Keratinocyte (primary cell): Measurements from ENCODE around the gene ACTL9. TPM values are rescaled to one million over a fixed set of nuclear protein-coding genes. Genes with fewer than 3 reads are reported as not detected.

ENCODE experiments used
- DNase-seq: peaks from one replicate; pipeline ENCODE4 v3.0.0-alpha.2; 2011; ENCODE audit warnings: low read depth, missing footprints, low spot score
- FAIRE-seq: peaks from 2 replicates; lab custom pipeline; 2011; peaks lifted over from hg19 to GRCh38; lab: Jason Lieb, UNC
- H2AFZ ChIP-seq: 2 replicates; pipeline ENCODE4 v1.6.0; 2012; ENCODE audit warnings: low read length, control low read depth, inconsistent platforms; ENCODE audit not compliant: control insufficient read depth
- H3K27ac ChIP-seq: 2 replicates; pipeline ENCODE4 v1.5.1; 2011; ENCODE audit warnings: low read length; ENCODE audit not compliant: control insufficient read depth, insufficient read depth
- H3K27me3 ChIP-seq: 3 replicates; pipeline ENCODE4 v1.6.0; 2011; ENCODE audit warnings: low read length; ENCODE audit not compliant: control insufficient read depth, insufficient read depth; ENCODE audit errors: extremely low read depth
- H3K36me3 ChIP-seq, 2 experiments: 2 replicates in 1 of 2; 3 replicates in 1 of 2; pipeline ENCODE4 v1.5.1; 2011; ENCODE audit warnings: low read length in 2 of 2, mild to moderate bottlenecking in 1 of 2; ENCODE audit not compliant: control insufficient read depth in 2 of 2, insufficient read depth in 2 of 2; ENCODE audit errors: extremely low read depth in 1 of 2
- H3K4me1 ChIP-seq: 3 replicates; pipeline ENCODE4 v1.5.1; 2011; ENCODE audit warnings: low read length; ENCODE audit not compliant: control insufficient read depth, insufficient read depth; ENCODE audit errors: extremely low read depth
- H3K4me2 ChIP-seq: 3 replicates; pipeline ENCODE4 v1.6.0; 2011; ENCODE audit warnings: low read depth, low read length; ENCODE audit not compliant: control insufficient read depth, insufficient read depth; ENCODE audit errors: extremely low read depth
- H3K4me3 ChIP-seq, 3 experiments: fragments of 200-600 bp in 1 of 3; sonication (generic) in 1 of 3; 2 replicates in 2 of 3; 3 replicates in 1 of 3; pipeline ENCODE4 v1.5.1; 2011 to 2016; ENCODE audit warnings: low read length in 3 of 3, mild to moderate bottlenecking in 3 of 3, control low read depth in 2 of 3, inconsistent platforms in 1 of 3, low read depth in 1 of 3, mixed read lengths in 1 of 3, mixed run types in 1 of 3, moderate library complexity in 1 of 3; ENCODE audit not compliant: control insufficient read depth in 2 of 3, insufficient read depth in 2 of 3; ENCODE audit errors: extremely low read depth in 1 of 3
- H3K79me2 ChIP-seq: 2 replicates; pipeline ENCODE4 v1.6.0; 2012; ENCODE audit warnings: low read length; ENCODE audit not compliant: control insufficient read depth, insufficient read depth
- H3K9ac ChIP-seq: 3 replicates; pipeline ENCODE4 v1.6.0; 2011; ENCODE audit warnings: low read length; ENCODE audit not compliant: control insufficient read depth, insufficient read depth; ENCODE audit errors: extremely low read depth
- H3K9me1 ChIP-seq: 3 replicates; pipeline ENCODE4 v1.6.0; 2011; ENCODE audit warnings: low read length; ENCODE audit not compliant: control insufficient read depth, insufficient read depth; ENCODE audit errors: extremely low read depth
- H3K9me3 ChIP-seq: 2 replicates; pipeline ENCODE4 v1.5.1; 2012; ENCODE audit warnings: low read depth, low read length; ENCODE audit not compliant: control insufficient read depth
- H4K20me1 ChIP-seq: 3 replicates; pipeline ENCODE4 v1.6.0; 2011; ENCODE audit warnings: low read length; ENCODE audit not compliant: control insufficient read depth, insufficient read depth; ENCODE audit errors: extremely low read depth
- CTCF ChIP-seq, 3 experiments: IDR thresholded peaks in 1 of 3; conservative IDR thresholded peaks in 1 of 3; optimal IDR thresholded peaks in 1 of 3; 2 replicates in 2 of 3; 3 replicates in 1 of 3; pipeline versions ENCODE3 to v1.5.1; 2011; ENCODE audit warnings: low read length in 3 of 3, mild to moderate bottlenecking in 3 of 3, moderate library complexity in 2 of 3, control low read depth in 1 of 3, inconsistent platforms in 1 of 3; ENCODE audit not compliant: insufficient read depth in 2 of 3; ENCODE audit errors: extremely low read depth in 1 of 3
- EZH2 ChIP-seq: IDR thresholded peaks from one replicate; pipeline ENCODE4 v1.6.1; 2012; ENCODE audit warnings: inconsistent platforms, mild to moderate bottlenecking, low read length, moderate library complexity
- dilution Hi-C: fragments of 300-500 bp; cut with MboI; formaldehyde crosslinking; loops from one replicate; pipeline ENCODE4 v1.7.0; 2020; ENCODE audit warnings: low sequenced_read_pairs; ENCODE audit not compliant: extremely low pct_ligation_motif_present
- polyA plus RNA-seq, 5 experiments: library from polyadenylated mRNA; depleted of rRNA in 3 of 5; stranded (reverse) in 3 of 5; stranded (forward) in 1 of 5; unstranded in 1 of 5; fragments of >200 nt; gene quantifications; 1 replicate in 1 of 5; 2 replicates in 3 of 5; 3 replicates in 1 of 5; pipeline versions ENCODE4 v1.2.1 to v1.2.3, GENCODE V29; 2011 to 2012; ENCODE audit warnings: missing spikeins in 2 of 5, low read depth in 1 of 5, low replicate concordance in 1 of 5

Gene ACTL9
- polyA plus RNA-seq, 1 donor (not counting 4 experiments of a cell fraction or from before 2014, with no cell fraction given), result not detected

- DNase-seq (no peak), FAIRE-seq (no peak)
- dilution Hi-C loops, result no loop called here
- Histone ChIP-seq H3K4me2 (no peak overlapping the region), H3K9ac (no peak overlapping the region), H3K9me1 (no peaks in the 10 kb centered on the region), H3K4me3 (no peak overlapping the region), H3K79me2 (no peaks in the 10 kb centered on the region), H3K9me3 (no peaks in the 10 kb centered on the region), H2AFZ (no peak overlapping the region), H3K36me3 (no peaks in the 10 kb centered on the region), H3K27ac (no peak overlapping the region), H4K20me1 (no peaks in the 10 kb centered on the region), H3K4me1 (no peaks in the 10 kb centered on the region), H3K27me3 (no peaks in the 10 kb centered on the region)
- TF ChIP-seq CTCF (optimal IDR thresholded peaks at IDR 0.05 in 1 of 3, IDR thresholded peaks at IDR 0.05 in 1 of 3, conservative IDR thresholded peaks at IDR 0.05 in 1 of 3; ENCODE audit: extremely low read depth in 1 of 3, insufficient read depth in 2 of 3, low read length in 3 of 3), result no peak
- no peak for TF ChIP-seq EZH2
Measured at GRCh38 chr19:8659905-8660304, 38.7 kb downstream of the ACTL9 start.

- no peak for TF ChIP-seq EZH2
- no peak for TF ChIP-seq CTCF (optimal IDR thresholded peaks at IDR 0.05 in 1 of 3, IDR thresholded peaks at IDR 0.05 in 1 of 3, conservative IDR thresholded peaks at IDR 0.05 in 1 of 3; ENCODE audit: extremely low read depth in 1 of 3, insufficient read depth in 2 of 3, low read length in 3 of 3)
- Histone ChIP-seq H3K9ac (no peak overlapping the region), H3K9me3 (no peaks in the 10 kb centered on the region), H3K27me3 (no peaks in the 10 kb centered on the region), H3K79me2 (no peaks in the 10 kb centered on the region), H3K36me3 (no peaks in the 10 kb centered on the region), H3K4me3 (no peak overlapping the region), H4K20me1 (no peaks in the 10 kb centered on the region), H3K4me2 (no peak overlapping the region), H3K9me1 (no peaks in the 10 kb centered on the region), H2AFZ (no peak overlapping the region), H3K4me1 (no peaks in the 10 kb centered on the region), H3K27ac (no peak overlapping the region)
- DNase-seq (no peak), FAIRE-seq (no peak)
- dilution Hi-C loops, result no loop called here
Measured at GRCh38 chr19:8657869-8658268, 40.7 kb downstream of the ACTL9 start.
